H9 (cell line): ENCODE results near the gene UBR2. TPM values are rescaled to one million over a fixed set of nuclear protein-coding genes. Genes with fewer than 3 reads are reported as not detected.
A peak's percentile ranks its signal among the peaks of the same experiment; 100 is the strongest.

Source experiments
- DNase-seq: peaks from one replicate; pipeline ENCODE4 v3.0.0-alpha.2; 2017
- H2AFZ ChIP-seq: one replicate; pipeline ENCODE4 v1.6.1; 2013; ENCODE audit warnings: mild to moderate bottlenecking, low read length, control low read depth, moderate library complexity
- H2AK5ac ChIP-seq: 2 replicates; pipeline ENCODE4 v1.6.1; 2013; ENCODE audit warnings: low read length, control low read depth, mixed read lengths; ENCODE audit not compliant: insufficient read length
- H2BK120ac ChIP-seq: one replicate; pipeline ENCODE4 v1.6.1; 2013; ENCODE audit warnings: low read depth, mild to moderate bottlenecking, low read length, control low read depth, inconsistent platforms; ENCODE audit not compliant: poor library complexity, severe bottlenecking
- H2BK12ac ChIP-seq: 2 replicates; pipeline ENCODE4 v1.6.1; 2013; ENCODE audit warnings: low read length, control low read depth, mixed read lengths, low read depth; ENCODE audit not compliant: insufficient read length
- H2BK15ac ChIP-seq: 2 replicates; pipeline ENCODE4 v1.6.1; 2013; ENCODE audit warnings: low read depth, low read length, control low read depth
- H2BK20ac ChIP-seq: one replicate; pipeline ENCODE4 v1.6.1; 2013; ENCODE audit warnings: low read depth, mild to moderate bottlenecking, low read length, control low read depth, inconsistent platforms; ENCODE audit not compliant: poor library complexity, severe bottlenecking
- H2BK5ac ChIP-seq: 2 replicates; pipeline ENCODE4 v1.6.1; 2013; ENCODE audit warnings: low read length, control low read depth, mixed read lengths; ENCODE audit not compliant: insufficient read length
- H3K14ac ChIP-seq: 2 replicates; pipeline ENCODE4 v1.6.1; 2013; ENCODE audit warnings: low read length, control low read depth; ENCODE audit not compliant: insufficient read depth
- H3K18ac ChIP-seq: 2 replicates; pipeline ENCODE4 v1.6.1; 2013; ENCODE audit warnings: low read depth, mild to moderate bottlenecking, mixed read lengths, low read length, control low read depth; ENCODE audit not compliant: insufficient read length
- H3K23ac ChIP-seq: 2 replicates; pipeline ENCODE4 v1.6.1; 2013; ENCODE audit warnings: low read length, control low read depth, mixed read lengths, low read depth; ENCODE audit not compliant: insufficient read length
- H3K23me2 ChIP-seq: 2 replicates; pipeline ENCODE4 v1.6.1; 2013; ENCODE audit warnings: low read depth, mild to moderate bottlenecking, mixed read lengths, low read length, control low read depth; ENCODE audit not compliant: insufficient read length, poor library complexity, severe bottlenecking
- H3K27ac ChIP-seq: 2 replicates; pipeline ENCODE4 v1.5.1; 2013; ENCODE audit warnings: low read length, control low read depth, mixed read lengths, low read depth; ENCODE audit not compliant: insufficient read length
- H3K27me3 ChIP-seq: 2 replicates; pipeline ENCODE4 v1.6.1; 2013; ENCODE audit warnings: low read length, control low read depth, inconsistent platforms; ENCODE audit not compliant: insufficient read depth
- H3K4ac ChIP-seq: 2 replicates; pipeline ENCODE4 v1.6.1; 2013; ENCODE audit warnings: low read depth, mild to moderate bottlenecking, control low read depth, inconsistent platforms, low read length, moderate library complexity
- H3K4me1 ChIP-seq: 2 replicates; pipeline ENCODE4 v1.6.1; 2013; ENCODE audit warnings: low read length, control low read depth, inconsistent platforms; ENCODE audit not compliant: insufficient read depth
- H3K4me2 ChIP-seq: 2 replicates; pipeline ENCODE4 v1.6.1; 2013; ENCODE audit warnings: low read length, control low read depth, mixed read lengths; ENCODE audit not compliant: insufficient read length, insufficient read depth
- H3K56ac ChIP-seq: 2 replicates; pipeline ENCODE4 v1.6.1; 2013; ENCODE audit warnings: low read depth, mild to moderate bottlenecking, mixed read lengths, low read length, control low read depth; ENCODE audit not compliant: insufficient read length
- H3K79me1 ChIP-seq: 2 replicates; pipeline ENCODE4 v1.6.1; 2013; ENCODE audit warnings: low read depth, mild to moderate bottlenecking, moderate library complexity, low read length, control low read depth, inconsistent platforms; ENCODE audit not compliant: insufficient read depth, poor library complexity, severe bottlenecking
- H3K79me2 ChIP-seq: 2 replicates; pipeline ENCODE4 v1.6.1; 2013; ENCODE audit warnings: low read length, control low read depth, inconsistent platforms; ENCODE audit not compliant: insufficient read depth
- H3K9ac ChIP-seq: 2 replicates; pipeline ENCODE4 v1.6.1; 2013; ENCODE audit warnings: low read length, control low read depth, mixed read lengths; ENCODE audit not compliant: insufficient read length; ENCODE audit errors: extremely low read depth
- H3K9me3 ChIP-seq: one replicate; pipeline ENCODE4 v1.6.1; 2013; ENCODE audit warnings: low read depth, low read length, inconsistent platforms; ENCODE audit not compliant: control insufficient read depth
- H3T11ph ChIP-seq: one replicate; pipeline ENCODE4 v1.6.1; 2013; ENCODE audit warnings: mild to moderate bottlenecking, low read length, control low read depth, inconsistent platforms
- H4K20me1 ChIP-seq: one replicate; pipeline ENCODE4 v1.6.1; 2013; ENCODE audit not compliant: control insufficient read depth, insufficient read length, insufficient read depth
- H4K5ac ChIP-seq: 2 replicates; pipeline ENCODE4 v1.6.1; 2013; ENCODE audit warnings: low read depth, mild to moderate bottlenecking, mixed read lengths, low read length, control low read depth; ENCODE audit not compliant: insufficient read length
- H4K8ac ChIP-seq: replicated peaks from 2 replicates; pipeline ENCODE4 v1.6.1; 2013; ENCODE audit warnings: low read length, control low read depth, mixed read lengths, low read depth; ENCODE audit not compliant: insufficient read length
- H4K91ac ChIP-seq: 2 replicates; pipeline ENCODE4 v1.6.1; 2013; ENCODE audit warnings: low read depth, mild to moderate bottlenecking, moderate library complexity, mixed read lengths, low read length, control low read depth; ENCODE audit not compliant: insufficient read length
- H3K27ac Mint-ChIP-seq, 3 experiments: 2 replicates in 2 of 3; 3 replicates in 1 of 3; pipeline ENCODE4 v1.8.0; 2020 to 2021; ENCODE audit warnings: mixed read lengths in 3 of 3, mild to moderate bottlenecking in 1 of 3, moderate library complexity in 1 of 3
- H3K27me3 Mint-ChIP-seq: 2 replicates; pipeline ENCODE4 v1.8.0; 2021; ENCODE audit warnings: low read depth, mild to moderate bottlenecking, moderate library complexity, mixed read lengths
- H3K36me3 Mint-ChIP-seq, 3 experiments: 2 replicates in 2 of 3; 3 replicates in 1 of 3; pipeline ENCODE4 v1.8.0; 2020 to 2021; ENCODE audit warnings: low read depth in 3 of 3, mixed read lengths in 3 of 3; ENCODE audit not compliant: insufficient read depth in 1 of 3
- H3K4me1 Mint-ChIP-seq, 2 experiments: 2 replicates each; pipeline ENCODE4 v1.8.0; 2020; ENCODE audit warnings: mixed read lengths in 2 of 2
- H3K4me3 Mint-ChIP-seq, 2 experiments: 2 replicates in 1 of 2; 3 replicates in 1 of 2; pipeline ENCODE4 v1.8.0; 2020 to 2021; ENCODE audit warnings: mild to moderate bottlenecking in 2 of 2, mixed read lengths in 2 of 2, moderate library complexity in 1 of 2
- H3K9me3 Mint-ChIP-seq, 2 experiments: 2 replicates in 1 of 2; 3 replicates in 1 of 2; pipeline ENCODE4 v1.8.0; 2020; ENCODE audit warnings: mild to moderate bottlenecking in 2 of 2, mixed read lengths in 2 of 2, moderate library complexity in 1 of 2
- CTCF ChIP-seq: fragments of 200-600 bp; sonication (generic); conservative IDR thresholded peaks from 3 replicates; pipeline ENCODE4 v1.8.0; 2021; ENCODE audit warnings: antibody characterized with exemption, mild to moderate bottlenecking
- WGBS: extraction: QIAGEN DNeasy Blood & Tissue Kit; methylation state at CpG from one replicate; pipeline ENCODE4 v1.1.7; 2013; ENCODE audit warnings: missing lambda C conversion rate, low lambda C conversion rate, mixed read lengths; ENCODE audit not compliant: insufficient read length; ENCODE audit errors: extremely low coverage; 5-methylcytosine and 5-hydroxymethylcytosine counted together
- total RNA-seq: library from RNA; stranded (reverse); gene quantifications from 2 replicates; pipeline ENCODE4 v1.2.1, GENCODE V29; 2021

UBR2 gene
- total RNA-seq, 1 experiment from 2014 or later, result 18.7 TPM

- DNase-seq, result no peak
- peaks cover 0 to 3% of the 10 kb centered on the region in 2 experiments; a peak in 1 of 4 replicates for H3K4me1 Mint-ChIP-seq
- Histone ChIP-seq H3K4me2 (no peak overlapping the region), H3K79me2 (no peaks in the 10 kb centered on the region), H3T11ph (no peak overlapping the region), H2BK20ac (no peak overlapping the region), H3K9me3 (no peaks in the 10 kb centered on the region), H3K4ac (no peak overlapping the region), H3K23me2 (no peaks in the 10 kb centered on the region), H4K91ac (no peak overlapping the region), H4K20me1 (no peaks in the 10 kb centered on the region), H3K18ac (no peak overlapping the region), H3K27ac (no peak overlapping the region), H2BK15ac (no peak overlapping the region), H2BK12ac (no peak overlapping the region), H2AFZ (no peak overlapping the region), H3K27me3 (no peaks in the 10 kb centered on the region), H4K8ac (no peak overlapping the region), H2BK120ac (no peak overlapping the region), H3K14ac (no peak overlapping the region), H3K9ac (no peak overlapping the region), H4K5ac (no peak overlapping the region), H2AK5ac (no peak overlapping the region), H2BK5ac (no peak overlapping the region), H3K23ac (no peak overlapping the region), H3K56ac (no peak overlapping the region), H3K4me1 (no peaks in the 10 kb centered on the region), H3K79me1 (no peaks in the 10 kb centered on the region)
- no peaks in the 10 kb centered on the region for H3K27me3 Mint-ChIP-seq
- H3K4me3 Mint-ChIP-seq, result no peak overlapping the region
- H3K27ac Mint-ChIP-seq, result peak overlapping the region in 2 of 3 experiments; percentile 60 to 81; a peak in 2 of 7 replicates
- WGBS, result no CpG with 5 or more reads among the region's 5 CpGs
- TF ChIP-seq CTCF, result no peak
- H3K9me3 Mint-ChIP-seq, result peaks cover 4 to 6% of the 10 kb centered on the region in 2 experiments; a peak in 3 of 5 replicates
- peaks cover 13 to 36% (median 31%) of the 10 kb centered on the region in 3 experiments for H3K36me3 Mint-ChIP-seq
Measured at GRCh38 chr6:42629845-42630244, 66.0 kb downstream of the UBR2 start.
